GM10266 (cell line): ENCODE measurements around the gene ZNHIT3.

Experiments used
- DNase-seq: peaks from one replicate; pipeline ENCODE4 v3.0.0; 2012; ENCODE audit errors: extremely low spot score
- TF ChIP-seq, protein P1 (sequence below): IDR thresholded peaks from 2 replicates; pipeline ENCODE4 v1.5.1; 2012; ENCODE audit warnings: mild to moderate bottlenecking, low read depth; ENCODE audit not compliant: control insufficient read depth, insufficient read depth; ENCODE audit errors: missing control alignments

Gene ZNHIT3

DNA sequence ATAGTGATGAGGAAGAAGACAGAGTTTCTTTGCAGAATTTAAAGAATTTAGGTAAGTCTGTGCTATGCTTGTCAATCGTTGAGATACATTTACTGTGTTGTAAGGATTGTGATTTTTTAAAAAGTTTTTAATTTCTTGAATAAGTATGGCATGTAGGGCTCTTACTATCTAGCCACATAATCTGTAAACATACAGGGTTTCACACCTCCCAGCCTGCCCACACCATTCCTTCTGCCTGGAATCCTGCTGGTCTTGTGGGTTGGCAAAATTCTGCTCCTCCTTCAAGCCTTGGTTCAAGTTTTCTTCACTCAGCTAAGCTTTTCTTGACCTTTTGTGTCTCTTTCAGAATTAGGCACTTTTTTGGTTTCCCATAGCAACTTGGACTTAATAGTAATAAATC is 7.5 kb downstream of the ZNHIT3 start:
- no peak for DNase-seq
- TF ChIP-seq, protein P1, sequence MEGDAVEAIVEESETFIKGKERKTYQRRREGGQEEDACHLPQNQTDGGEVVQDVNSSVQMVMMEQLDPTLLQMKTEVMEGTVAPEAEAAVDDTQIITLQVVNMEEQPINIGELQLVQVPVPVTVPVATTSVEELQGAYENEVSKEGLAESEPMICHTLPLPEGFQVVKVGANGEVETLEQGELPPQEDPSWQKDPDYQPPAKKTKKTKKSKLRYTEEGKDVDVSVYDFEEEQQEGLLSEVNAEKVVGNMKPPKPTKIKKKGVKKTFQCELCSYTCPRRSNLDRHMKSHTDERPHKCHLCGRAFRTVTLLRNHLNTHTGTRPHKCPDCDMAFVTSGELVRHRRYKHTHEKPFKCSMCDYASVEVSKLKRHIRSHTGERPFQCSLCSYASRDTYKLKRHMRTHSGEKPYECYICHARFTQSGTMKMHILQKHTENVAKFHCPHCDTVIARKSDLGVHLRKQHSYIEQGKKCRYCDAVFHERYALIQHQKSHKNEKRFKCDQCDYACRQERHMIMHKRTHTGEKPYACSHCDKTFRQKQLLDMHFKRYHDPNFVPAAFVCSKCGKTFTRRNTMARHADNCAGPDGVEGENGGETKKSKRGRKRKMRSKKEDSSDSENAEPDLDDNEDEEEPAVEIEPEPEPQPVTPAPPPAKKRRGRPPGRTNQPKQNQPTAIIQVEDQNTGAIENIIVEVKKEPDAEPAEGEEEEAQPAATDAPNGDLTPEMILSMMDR: no peak

- DNase-seq: no peak
- TF ChIP-seq, protein P1: no peak
Measured at GRCh38 chr17:36494674-36495073, 8.2 kb downstream of the ZNHIT3 start.

- TF ChIP-seq, protein P1: no peak
- no peak for DNase-seq
Measured at GRCh38 chr17:36495076-36495578, 8.6 kb downstream of the ZNHIT3 start.

GRCh38 chr17:36496018-36496789 is 9.7 kb downstream of the ZNHIT3 start:
- TF ChIP-seq, protein P1: no peak
- DNase-seq: no peak

DNA sequence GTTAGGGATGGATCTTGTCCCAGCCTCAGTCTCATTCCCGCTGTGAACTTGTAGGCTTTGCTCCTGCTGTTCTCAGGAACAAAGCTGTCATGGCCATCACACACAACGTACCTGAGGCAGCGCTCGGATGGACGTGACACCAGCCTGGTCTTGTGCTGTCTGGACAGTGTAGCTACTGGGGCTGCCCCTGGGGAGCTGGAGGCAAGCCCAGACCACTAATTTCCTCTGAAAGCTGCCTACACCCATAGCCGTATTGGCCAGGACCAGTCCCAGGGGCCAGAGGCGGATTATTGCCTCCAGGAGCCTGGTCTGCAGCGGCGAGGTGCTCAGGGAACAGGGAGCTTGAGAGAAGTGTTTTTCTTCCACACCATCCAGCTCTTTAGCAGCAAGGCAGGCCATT is 11.7 kb downstream of the ZNHIT3 start:
- TF ChIP-seq, protein P1: no peak
- DNase-seq: no peak

- DNase-seq: no peak
- TF ChIP-seq, protein P1: no peak
Measured at GRCh38 chr17:36498560-36499300, 12.2 kb downstream of the ZNHIT3 start.

- TF ChIP-seq, protein P1: no peak
- no peak for DNase-seq
Measured at GRCh38 chr17:36500745-36501225, 14.3 kb downstream of the ZNHIT3 start.
